ENCODE data around the gene TNFRSF1B.
A peak's percentile ranks its signal among the peaks of the same experiment; 100 is the strongest.

The TNFRSF1B gene

GRCh38 chr1:12176298-12177118, 9.7 kb downstream of the TNFRSF1B start:
- DNase-seq, result no peak

GRCh38 chr1:12177156-12177998, 10.6 kb downstream of the TNFRSF1B start:
- no peak for DNase-seq

GRCh38 chr1:12177999-12178441, 11.2 kb downstream of the TNFRSF1B start:
- DNase-seq, result peak; percentile 97 to 98 (median 98)

GRCh38 chr1:12178511-12178910, 11.7 kb downstream of the TNFRSF1B start:
- no peak for DNase-seq

GRCh38 chr1:12179111-12179519, 12.3 kb downstream of the TNFRSF1B start:
- DNase-seq, result peak; percentile 82 to 86 (median 84)

GRCh38 chr1:12179676-12180075, 12.9 kb downstream of the TNFRSF1B start:
- no peak for DNase-seq

- peak; percentile 56 to 76 (median 70) for DNase-seq
Measured at GRCh38 chr1:12180315-12180714, 13.5 kb downstream of the TNFRSF1B start.

- DNase-seq, result no peak
Measured at GRCh38 chr1:12180903-12181302, 14.1 kb downstream of the TNFRSF1B start.

- DNase-seq, result no peak
Measured at GRCh38 chr1:12181568-12181967, 14.8 kb downstream of the TNFRSF1B start.

GRCh38 chr1:12182410-12182984, 15.7 kb downstream of the TNFRSF1B start:
- DNase-seq, result no peak

- DNase-seq, result no peak
Measured at GRCh38 chr1:12183095-12183794, 16.5 kb downstream of the TNFRSF1B start.

- DNase-seq, result peak; percentile 85 to 94 (median 89)
Measured at GRCh38 chr1:12184008-12184681, 17.4 kb downstream of the TNFRSF1B start.

- no peak for DNase-seq
Measured at GRCh38 chr1:12185036-12185917, 18.5 kb downstream of the TNFRSF1B start.

- no peak for DNase-seq
Measured at GRCh38 chr1:12185918-12186678, 19.3 kb downstream of the TNFRSF1B start.

GRCh38 chr1:12186679-12186985, 19.8 kb downstream of the TNFRSF1B start:
- no peak for DNase-seq

- no peak for DNase-seq
Measured at GRCh38 chr1:12188115-12188514, 21.3 kb downstream of the TNFRSF1B start.

- no peak for DNase-seq
Measured at GRCh38 chr1:12188657-12189327, 22.0 kb downstream of the TNFRSF1B start.

GRCh38 chr1:12189328-12189682, 22.5 kb downstream of the TNFRSF1B start:
- DNase-seq, result no peak

- no peak for DNase-seq
Measured at GRCh38 chr1:12191242-12192032, 24.6 kb downstream of the TNFRSF1B start.

All from suppressor macrophage treated with lipopolysaccharide for 1 hour (primary cell).